Breast epithelium (tissue), 3 donors: ENCODE results near the gene KHDRBS1.

Source experiments
- CTCF ChIP-seq, 3 donors: fragments of 450-650 bp; IDR thresholded peaks; one replicate each; pipeline ENCODE4 v1.5.1; 2016 to 2017; ENCODE audit warnings: antibody characterized with exemption in 3 of 3, mild to moderate bottlenecking in 3 of 3, moderate library complexity in 3 of 3
- POLR2A ChIP-seq: fragments of 450-650 bp; IDR thresholded peaks from one replicate; pipeline ENCODE4 v1.6.1; 2016; ENCODE audit warnings: antibody characterized with exemption, mild to moderate bottlenecking, moderate library complexity

- TF ChIP-seq CTCF (IDR thresholded peaks at IDR 0.05) (no peak), POLR2A (no peak)
Measured at GRCh38 chr1:31991182-31991581, 22.5 kb upstream of the KHDRBS1 start.
